ENCODE data around the gene EPHA10. TPM values are rescaled to one million over a fixed set of nuclear protein-coding genes. Genes with fewer than 3 reads are reported as not detected.

EPHA10 gene
- total RNA-seq, 3 donors from 2014 or later: 0.73 to 2.6 TPM; not detected in 1

DNA sequence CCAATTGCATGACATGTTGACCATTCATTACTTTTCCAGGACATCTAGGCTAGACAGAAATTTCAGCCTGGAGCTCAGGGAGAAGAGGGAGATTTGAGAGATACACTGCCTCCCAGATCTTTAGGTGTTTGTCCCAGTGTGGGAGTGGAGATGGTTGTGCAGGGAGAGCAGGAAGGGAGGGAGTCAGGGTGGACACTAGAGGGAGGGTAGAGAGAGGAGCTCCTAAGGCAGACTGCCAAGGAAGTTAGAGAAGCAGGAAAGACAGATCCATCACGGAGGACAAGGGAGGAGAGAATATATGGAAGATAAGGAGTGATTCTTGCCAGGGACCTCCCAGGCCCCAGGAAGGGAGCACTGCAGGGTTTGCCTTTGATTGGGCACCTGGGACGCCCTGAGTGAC, 63.9 kb downstream of the EPHA10 start:
- Histone ChIP-seq H3K36me3 (no peaks in the 10 kb centered on the region), H3K27ac (no peak overlapping the region), H3K9me3 (no peaks in the 10 kb centered on the region), H3K4me3 (no peak overlapping the region), H3K27me3 (no peaks in the 10 kb centered on the region), H3K4me1 (no peaks in the 10 kb centered on the region)
- DNase-seq (ENCODE audit: low spot score in 2 of 2): no peak
- TF ChIP-seq POLR2AphosphoS5 (IDR thresholded peaks at IDR 0.05) (no peak), POLR2A (IDR thresholded peaks at IDR 0.05) (no peak)
- TF ChIP-seq, protein P1, sequence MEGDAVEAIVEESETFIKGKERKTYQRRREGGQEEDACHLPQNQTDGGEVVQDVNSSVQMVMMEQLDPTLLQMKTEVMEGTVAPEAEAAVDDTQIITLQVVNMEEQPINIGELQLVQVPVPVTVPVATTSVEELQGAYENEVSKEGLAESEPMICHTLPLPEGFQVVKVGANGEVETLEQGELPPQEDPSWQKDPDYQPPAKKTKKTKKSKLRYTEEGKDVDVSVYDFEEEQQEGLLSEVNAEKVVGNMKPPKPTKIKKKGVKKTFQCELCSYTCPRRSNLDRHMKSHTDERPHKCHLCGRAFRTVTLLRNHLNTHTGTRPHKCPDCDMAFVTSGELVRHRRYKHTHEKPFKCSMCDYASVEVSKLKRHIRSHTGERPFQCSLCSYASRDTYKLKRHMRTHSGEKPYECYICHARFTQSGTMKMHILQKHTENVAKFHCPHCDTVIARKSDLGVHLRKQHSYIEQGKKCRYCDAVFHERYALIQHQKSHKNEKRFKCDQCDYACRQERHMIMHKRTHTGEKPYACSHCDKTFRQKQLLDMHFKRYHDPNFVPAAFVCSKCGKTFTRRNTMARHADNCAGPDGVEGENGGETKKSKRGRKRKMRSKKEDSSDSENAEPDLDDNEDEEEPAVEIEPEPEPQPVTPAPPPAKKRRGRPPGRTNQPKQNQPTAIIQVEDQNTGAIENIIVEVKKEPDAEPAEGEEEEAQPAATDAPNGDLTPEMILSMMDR (IDR thresholded peaks at IDR 0.05): no peak
- intact Hi-C loops (cut with DNase I; ENCODE audit: low total_unique reads): no loop called here

DNA sequence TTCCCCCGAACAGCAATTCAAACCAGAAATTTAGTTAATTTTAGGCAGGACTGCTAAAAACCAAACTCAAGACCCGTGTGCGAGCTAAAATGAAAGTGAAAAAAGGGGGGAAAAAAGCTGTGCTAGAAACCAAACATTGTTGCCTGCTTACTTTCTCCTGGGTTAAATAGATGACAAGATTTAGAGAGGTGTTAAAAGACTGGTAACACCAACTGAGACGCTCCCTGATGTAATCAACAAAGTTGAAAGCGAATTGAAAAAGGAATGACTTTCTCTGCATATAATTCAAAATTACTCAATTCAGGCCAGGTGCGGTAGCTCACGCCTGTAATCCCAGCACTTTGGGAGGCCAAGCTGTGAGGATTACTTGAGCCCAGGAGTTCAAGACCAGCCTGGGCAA, 65.8 kb downstream of the EPHA10 start:
- no peak for TF ChIP-seq POLR2A (IDR thresholded peaks at IDR 0.05)
- no peak for TF ChIP-seq POLR2AphosphoS5 (IDR thresholded peaks at IDR 0.05)
- TF ChIP-seq, protein P1 (IDR thresholded peaks at IDR 0.05): no peak
- Histone ChIP-seq H3K27me3 (no peaks in the 10 kb centered on the region), H3K27ac (no peak overlapping the region), H3K4me1 (no peaks in the 10 kb centered on the region), H3K9me3 (no peaks in the 10 kb centered on the region), H3K36me3 (no peaks in the 10 kb centered on the region), H3K4me3 (no peak overlapping the region)
- intact Hi-C loops (cut with DNase I; ENCODE audit: low total_unique reads): no loop called here
- DNase-seq (ENCODE audit: low spot score in 2 of 2): no peak

DNA sequence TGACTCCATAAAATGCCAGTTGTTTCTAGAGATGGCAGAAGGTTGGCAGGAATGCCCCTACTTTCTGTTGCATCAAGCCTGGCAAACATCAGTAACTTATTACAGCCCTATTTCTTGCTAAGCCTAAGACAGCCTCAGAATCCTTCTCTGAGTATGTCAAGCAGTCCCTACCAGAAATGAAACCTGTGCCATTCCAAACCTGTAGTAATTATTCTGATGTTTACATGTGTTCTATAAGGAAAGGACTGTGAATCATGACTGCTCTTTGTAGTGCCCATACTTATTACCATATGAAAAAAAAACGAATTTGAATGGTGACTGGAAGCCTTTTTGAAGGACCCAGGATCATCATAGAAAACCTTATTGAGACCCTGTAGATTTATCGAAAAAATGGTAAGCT, 67.2 kb downstream of the EPHA10 start:
- no peak for DNase-seq (ENCODE audit: low spot score in 2 of 2)
- Histone ChIP-seq H3K27ac (no peak overlapping the region), H3K4me3 (no peak overlapping the region), H3K27me3 (no peaks in the 10 kb centered on the region), H3K4me1 (peaks cover 0 to 3% of the 10 kb centered on the region in 2 donors), H3K9me3 (no peaks in the 10 kb centered on the region), H3K36me3 (no peaks in the 10 kb centered on the region)
- TF ChIP-seq POLR2AphosphoS5 (IDR thresholded peaks at IDR 0.05) (no peak), POLR2A (IDR thresholded peaks at IDR 0.05) (no peak)
- TF ChIP-seq, protein P1 (IDR thresholded peaks at IDR 0.05): no peak
- intact Hi-C loops (cut with DNase I; ENCODE audit: low total_unique reads): no loop called here

DNA sequence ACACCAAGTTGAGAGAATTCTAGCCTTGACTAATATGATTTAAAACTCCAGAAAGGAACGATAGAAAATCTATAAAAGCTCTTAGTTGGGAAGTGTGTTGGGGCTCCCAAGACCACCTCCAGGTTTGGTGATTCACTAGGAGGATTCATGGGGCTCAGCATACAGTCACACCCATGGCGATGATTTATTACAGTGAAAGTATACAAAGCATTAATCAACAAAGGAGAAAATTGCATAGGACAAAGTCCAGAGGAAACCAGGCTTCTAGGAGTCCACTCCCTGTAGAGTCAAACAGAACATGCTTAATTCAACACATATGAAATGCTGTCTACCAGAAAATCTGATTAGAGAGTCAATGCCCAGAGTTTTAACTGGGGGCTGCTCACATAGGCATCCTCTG, 67.8 kb downstream of the EPHA10 start:
- DNase-seq (ENCODE audit: low spot score in 2 of 2): no peak
- H3K27me3 ChIP-seq: no peaks in the 10 kb centered on the region
- TF ChIP-seq, protein P1 (IDR thresholded peaks at IDR 0.05): no peak
- TF ChIP-seq POLR2AphosphoS5 (IDR thresholded peaks at IDR 0.05) (no peak), POLR2A (IDR thresholded peaks at IDR 0.05) (no peak)
- no peak overlapping the region for H3K4me3 ChIP-seq
- no peaks in the 10 kb centered on the region for H3K9me3 ChIP-seq
- H3K27ac ChIP-seq: no peak overlapping the region
- intact Hi-C loops (cut with DNase I; ENCODE audit: low total_unique reads): no loop called here
- peaks cover 0 to 6% of the 10 kb centered on the region in 2 donors for H3K4me1 ChIP-seq
- no peaks in the 10 kb centered on the region for H3K36me3 ChIP-seq

DNA sequence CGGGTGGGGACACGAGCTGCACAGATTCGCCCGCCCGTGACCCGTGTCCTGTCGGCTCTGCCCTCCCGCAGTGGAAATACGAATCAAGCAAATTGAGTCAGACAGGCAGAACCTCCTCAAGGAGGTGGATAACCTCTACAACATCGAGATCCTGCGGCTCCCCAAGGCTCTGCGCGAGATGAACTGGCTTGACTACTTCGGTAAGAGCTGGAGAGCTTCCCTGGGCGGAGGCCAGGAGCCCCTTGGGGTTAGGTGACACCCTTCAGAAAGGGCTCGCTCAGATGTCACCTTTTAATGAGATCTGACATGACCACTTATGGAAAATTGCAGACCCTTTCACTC, 72.1 kb downstream of the EPHA10 start:
- Histone ChIP-seq H3K36me3 (no peaks in the 10 kb centered on the region), H3K9me3 (no peaks in the 10 kb centered on the region), H3K27ac (peak overlapping the region in 1 of 2 donors; percentile 87), H3K4me3 (peak overlapping the region; percentile 68 to 93 (median 79)), H3K27me3 (no peaks in the 10 kb centered on the region), H3K4me1 (peaks cover 9 to 20% of the 10 kb centered on the region in 2 donors)
- intact Hi-C loops (cut with DNase I; ENCODE audit: low total_unique reads): no loop called here
- DNase-seq (ENCODE audit: low spot score in 2 of 2): no peak
- TF ChIP-seq, protein P1 (IDR thresholded peaks at IDR 0.05): no peak
- TF ChIP-seq POLR2A (IDR thresholded peaks at IDR 0.05) (no peak), POLR2AphosphoS5 (IDR thresholded peaks at IDR 0.05) (no peak)
